Thymus (tissue), 14 donors: ENCODE measurements around the gene SETD2. TPM values are rescaled to one million over a fixed set of nuclear protein-coding genes. Genes with fewer than 3 reads are reported as not detected.
A peak's percentile ranks its signal among the peaks of the same experiment; 100 is the strongest.
"Not testable (repeated sequence)": the region's sequence is repeated elsewhere in the genome, so short reads cannot be mapped to it uniquely, and the experiment has no call there.

ENCODE experiments used
- DNase-seq, 9 donors: peaks; one replicate each; pipeline ENCODE4 v3.0.0-alpha.2; 2013; ENCODE audit warnings: low spot score in 9 of 9, low read depth in 6 of 9, missing footprints in 1 of 9
- H3K27ac ChIP-seq, 2 donors: one replicate each; pipeline ENCODE4 v1.5.1; 2013; ENCODE audit warnings: control low read depth in 1 of 2, low read depth in 1 of 2, low read length in 1 of 2, mild to moderate bottlenecking in 1 of 2, moderate library complexity in 1 of 2
- H3K27me3 ChIP-seq, 2 donors: one replicate each; pipeline ENCODE4 v1.5.1; 2013; ENCODE audit warnings: low read length in 1 of 2; ENCODE audit not compliant: control insufficient read depth in 2 of 2, insufficient read depth in 1 of 2
- H3K36me3 ChIP-seq, 2 donors: one replicate each; pipeline ENCODE4 v1.5.1; 2013; ENCODE audit warnings: low read length in 1 of 2, mild to moderate bottlenecking in 1 of 2, moderate library complexity in 1 of 2; ENCODE audit not compliant: control insufficient read depth in 2 of 2, insufficient read depth in 2 of 2
- H3K4me1 ChIP-seq, 2 donors: one replicate each; pipeline ENCODE4 v1.5.1; 2013; ENCODE audit warnings: low read length in 2 of 2; ENCODE audit not compliant: control insufficient read depth in 2 of 2, insufficient read depth in 2 of 2
- H3K4me3 ChIP-seq, 2 donors: one replicate each; pipeline ENCODE4 v1.5.1; 2013; ENCODE audit warnings: low read length in 2 of 2, control low read depth in 1 of 2, mild to moderate bottlenecking in 1 of 2
- H3K9me3 ChIP-seq, 2 donors: one replicate each; pipeline ENCODE4 v1.5.1; 2013; ENCODE audit warnings: low read length in 1 of 2, mild to moderate bottlenecking in 1 of 2; ENCODE audit not compliant: control insufficient read depth in 2 of 2, insufficient read depth in 1 of 2
- WGBS: extraction: QIAGEN DNeasy Blood & Tissue Kit; methylation state at CpG from one replicate; pipeline ENCODE4 v1.1.7; 2013; 5-methylcytosine and 5-hydroxymethylcytosine counted together
- long read RNA-seq, 10 donors: transcript quantifications; one replicate each; lab custom pipeline, GENCODE V29; 2026
- polyA plus RNA-seq: library from polyadenylated mRNA; stranded (reverse); fragments of 200-250 nt; gene quantifications from one replicate; pipeline ENCODE4 v1.2.3, GENCODE V29; 2013
- total RNA-seq: library from RNA; stranded (reverse); fragments of 120-200 nt; gene quantifications from one replicate; pipeline ENCODE4 v1.2.4, GENCODE V29; 2013
- donor health status: healthy.

The SETD2 gene, protein sequence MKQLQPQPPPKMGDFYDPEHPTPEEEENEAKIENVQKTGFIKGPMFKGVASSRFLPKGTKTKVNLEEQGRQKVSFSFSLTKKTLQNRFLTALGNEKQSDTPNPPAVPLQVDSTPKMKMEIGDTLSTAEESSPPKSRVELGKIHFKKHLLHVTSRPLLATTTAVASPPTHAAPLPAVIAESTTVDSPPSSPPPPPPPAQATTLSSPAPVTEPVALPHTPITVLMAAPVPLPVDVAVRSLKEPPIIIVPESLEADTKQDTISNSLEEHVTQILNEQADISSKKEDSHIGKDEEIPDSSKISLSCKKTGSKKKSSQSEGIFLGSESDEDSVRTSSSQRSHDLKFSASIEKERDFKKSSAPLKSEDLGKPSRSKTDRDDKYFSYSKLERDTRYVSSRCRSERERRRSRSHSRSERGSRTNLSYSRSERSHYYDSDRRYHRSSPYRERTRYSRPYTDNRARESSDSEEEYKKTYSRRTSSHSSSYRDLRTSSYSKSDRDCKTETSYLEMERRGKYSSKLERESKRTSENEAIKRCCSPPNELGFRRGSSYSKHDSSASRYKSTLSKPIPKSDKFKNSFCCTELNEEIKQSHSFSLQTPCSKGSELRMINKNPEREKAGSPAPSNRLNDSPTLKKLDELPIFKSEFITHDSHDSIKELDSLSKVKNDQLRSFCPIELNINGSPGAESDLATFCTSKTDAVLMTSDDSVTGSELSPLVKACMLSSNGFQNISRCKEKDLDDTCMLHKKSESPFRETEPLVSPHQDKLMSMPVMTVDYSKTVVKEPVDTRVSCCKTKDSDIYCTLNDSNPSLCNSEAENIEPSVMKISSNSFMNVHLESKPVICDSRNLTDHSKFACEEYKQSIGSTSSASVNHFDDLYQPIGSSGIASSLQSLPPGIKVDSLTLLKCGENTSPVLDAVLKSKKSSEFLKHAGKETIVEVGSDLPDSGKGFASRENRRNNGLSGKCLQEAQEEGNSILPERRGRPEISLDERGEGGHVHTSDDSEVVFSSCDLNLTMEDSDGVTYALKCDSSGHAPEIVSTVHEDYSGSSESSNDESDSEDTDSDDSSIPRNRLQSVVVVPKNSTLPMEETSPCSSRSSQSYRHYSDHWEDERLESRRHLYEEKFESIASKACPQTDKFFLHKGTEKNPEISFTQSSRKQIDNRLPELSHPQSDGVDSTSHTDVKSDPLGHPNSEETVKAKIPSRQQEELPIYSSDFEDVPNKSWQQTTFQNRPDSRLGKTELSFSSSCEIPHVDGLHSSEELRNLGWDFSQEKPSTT (N-terminal part only)
- total RNA-seq (33.7 TPM), polyA plus RNA-seq (20.5 TPM)
- long read RNA-seq, donor 1 = 0 reads
- long read RNA-seq, donor 2, partial matches to known transcripts = 28 of 28 reads
- long read RNA-seq, donor 2, other reads (novel, unspliced or antisense) = 0 of 28 reads
- long read RNA-seq, donor 3, partial matches to known transcripts = 5 of 5 reads
- long read RNA-seq, donor 3, other reads (novel, unspliced or antisense) = 0 of 5 reads
- long read RNA-seq, donor 4, partial matches to known transcripts = 0 of 1 reads
- long read RNA-seq, donor 4, other reads (novel, unspliced or antisense) = 0 of 1 reads
- long read RNA-seq, donor 5, partial matches to known transcripts = 31 of 32 reads
- long read RNA-seq, donor 5, other reads (novel, unspliced or antisense) = 0 of 32 reads
- long read RNA-seq, donor 6, partial matches to known transcripts = 8 of 8 reads
- long read RNA-seq, donor 6, other reads (novel, unspliced or antisense) = 0 of 8 reads
- long read RNA-seq, donor 7, partial matches to known transcripts = 0 of 10 reads
- long read RNA-seq, donor 7, other reads (novel, unspliced or antisense) = 9 of 10 reads
- long read RNA-seq, donor 8, partial matches to known transcripts = 5 of 5 reads
- long read RNA-seq, donor 8, other reads (novel, unspliced or antisense) = 0 of 5 reads
- long read RNA-seq, donor 9, partial matches to known transcripts = 7 of 7 reads
- long read RNA-seq, donor 9, other reads (novel, unspliced or antisense) = 0 of 7 reads
- long read RNA-seq, donor 10, partial matches to known transcripts = 0 of 7 reads
- long read RNA-seq, donor 10, other reads (novel, unspliced or antisense) = 7 of 7 reads

DNA sequence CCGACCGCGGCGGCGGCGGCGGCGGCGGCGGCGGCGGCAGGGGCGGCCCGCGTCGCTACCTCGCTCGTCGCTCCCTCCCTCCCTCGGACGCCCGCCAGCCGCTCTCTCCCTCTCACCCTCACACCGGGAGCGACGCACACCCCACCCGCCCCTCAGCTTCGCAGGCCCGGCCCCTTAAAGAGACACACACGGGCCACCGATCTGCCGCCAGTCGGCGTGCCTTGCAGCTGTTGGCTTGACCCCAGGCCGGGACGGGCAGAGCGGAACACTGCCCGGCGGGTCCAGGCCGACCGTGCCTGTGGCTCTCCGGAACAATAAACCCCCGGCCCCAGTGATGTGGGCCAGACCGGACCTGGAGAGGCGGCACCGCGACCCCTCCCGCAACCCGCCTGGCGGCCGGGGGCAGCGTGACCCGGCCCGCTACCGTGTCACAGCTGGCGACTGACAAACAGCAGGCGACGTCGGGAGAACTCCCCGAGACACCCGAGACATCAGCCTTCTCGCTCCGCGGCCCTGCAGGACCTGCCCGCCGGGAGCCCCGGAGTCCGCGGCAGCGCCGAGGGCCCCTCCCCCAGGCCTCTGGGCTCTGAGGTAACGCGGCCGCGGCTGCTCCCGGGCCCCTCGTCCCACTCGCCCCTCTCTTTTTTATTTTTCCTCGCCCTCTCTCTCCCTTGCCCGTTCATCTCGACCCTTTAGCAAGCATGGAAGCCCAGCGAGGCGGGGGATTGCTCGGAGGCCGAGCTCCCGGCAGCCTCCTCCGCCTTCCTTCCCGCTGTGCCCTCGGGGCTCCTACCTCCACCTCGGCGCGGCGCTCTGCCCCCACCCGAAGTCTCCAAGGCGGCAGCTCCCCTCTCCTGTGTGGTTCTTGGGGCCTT is at the start of gene SETD2:
SETD2 (minus strand) TSS at position 107 of the 875 bp plus-strand sequence. CDS start 189 bp downstream, outside the sequence.
- peaks cover 0 to 3% of the 10 kb centered on the region in 2 donors for H3K36me3 ChIP-seq
- under 1% methylated on average over 72 of the region's 95 CpGs for WGBS
- peaks cover 8 to 19% of the 10 kb centered on the region in 2 donors for H3K4me1 ChIP-seq
- peak in 7 of 9 donors; percentile 68 to 91 (median 80) for DNase-seq
- H3K27me3 ChIP-seq = no peaks in the 10 kb centered on the region
- H3K27ac ChIP-seq = peak within 1 kb of the TSS; percentile 90 to 96
- peak within 1 kb of the TSS; percentile 81 to 96 for H3K4me3 ChIP-seq
- H3K9me3 ChIP-seq = no peaks in the 10 kb centered on the region

DNA sequence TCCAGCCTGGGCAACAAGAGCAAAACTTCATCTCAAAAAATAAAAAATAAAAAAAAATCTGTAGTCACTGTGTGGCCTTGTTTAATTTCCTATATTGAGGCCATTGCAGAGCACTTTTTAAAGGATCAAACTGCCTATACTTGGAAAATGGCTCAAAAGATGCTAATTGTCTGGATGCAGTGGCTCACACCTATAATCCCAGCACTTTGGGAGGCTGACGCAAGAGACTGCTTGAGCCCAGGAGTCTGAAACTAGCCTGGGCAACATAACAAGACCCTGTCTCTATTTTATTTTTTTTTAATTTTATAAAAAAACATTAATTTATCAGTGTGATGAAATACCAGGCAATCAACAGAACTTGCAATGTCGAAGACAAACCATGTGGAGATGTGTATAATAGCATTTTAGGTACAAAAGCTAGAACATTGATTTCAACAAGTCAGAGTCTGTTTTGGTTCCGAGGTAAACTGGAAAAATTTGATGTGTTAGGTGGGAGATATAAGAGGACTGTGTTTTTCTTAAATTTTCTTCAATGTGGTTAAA is 47.0 kb upstream of the SETD2 start:
- H3K4me3 ChIP-seq = no peak overlapping the region
- no peaks in the 10 kb centered on the region for H3K4me1 ChIP-seq
- no peaks in the 10 kb centered on the region for H3K9me3 ChIP-seq
- DNase-seq = no peak
- WGBS = 98% methylated on average over 3 of the region's 3 CpGs
- H3K27ac ChIP-seq = no peak overlapping the region
- no peaks in the 10 kb centered on the region for H3K36me3 ChIP-seq
- no peaks in the 10 kb centered on the region for H3K27me3 ChIP-seq

DNA sequence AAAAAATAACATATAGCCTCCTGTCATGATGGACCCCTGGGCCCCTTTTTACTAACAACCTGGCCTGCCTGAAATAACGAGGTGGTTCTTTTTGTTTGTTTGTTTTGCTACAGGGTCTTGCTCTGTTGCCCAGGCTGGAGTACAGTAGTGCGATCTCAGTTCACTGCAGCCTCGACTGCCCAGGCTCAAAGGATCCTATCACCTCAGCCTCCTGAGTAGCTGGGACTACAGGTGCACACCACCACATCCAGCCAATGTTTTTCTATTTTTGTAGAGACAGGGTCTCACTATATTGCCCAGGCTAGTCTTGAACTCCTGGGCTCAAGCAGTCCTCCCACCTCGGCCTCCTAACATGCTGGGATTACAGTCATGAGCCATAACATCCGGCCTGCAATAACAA is 42.1 kb upstream of the SETD2 start:
- H3K4me3 ChIP-seq, H3K27me3 ChIP-seq, H3K36me3 ChIP-seq, H3K27ac ChIP-seq, H3K4me1 ChIP-seq, DNase-seq, H3K9me3 ChIP-seq: not testable (repeated sequence)
- WGBS = 97% methylated on average over 5 of the region's 5 CpGs

DNA sequence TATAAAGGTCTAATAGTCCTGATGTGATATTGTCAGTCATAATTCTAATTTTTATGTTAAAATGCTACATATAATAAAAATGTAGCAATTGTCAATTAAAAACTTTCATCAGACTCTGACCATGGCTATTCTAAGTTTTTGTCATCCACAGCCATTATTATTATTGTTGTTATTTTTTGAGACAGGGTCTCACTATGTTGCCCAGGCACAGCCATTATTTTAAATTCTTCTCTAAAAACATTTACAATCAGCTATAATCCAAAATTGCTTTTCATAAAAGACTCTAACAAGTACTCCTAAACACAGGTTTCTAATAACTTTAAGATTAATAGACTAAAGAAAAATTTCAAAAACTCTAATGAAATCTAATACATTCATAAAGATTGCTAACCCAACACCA is 41.0 kb upstream of the SETD2 start:
- no peaks in the 10 kb centered on the region for H3K27me3 ChIP-seq
- H3K4me1 ChIP-seq = no peaks in the 10 kb centered on the region
- H3K4me3 ChIP-seq = no peak overlapping the region
- H3K9me3 ChIP-seq = no peaks in the 10 kb centered on the region
- H3K36me3 ChIP-seq = no peaks in the 10 kb centered on the region
- no peak overlapping the region for H3K27ac ChIP-seq
- DNase-seq = no peak

DNA sequence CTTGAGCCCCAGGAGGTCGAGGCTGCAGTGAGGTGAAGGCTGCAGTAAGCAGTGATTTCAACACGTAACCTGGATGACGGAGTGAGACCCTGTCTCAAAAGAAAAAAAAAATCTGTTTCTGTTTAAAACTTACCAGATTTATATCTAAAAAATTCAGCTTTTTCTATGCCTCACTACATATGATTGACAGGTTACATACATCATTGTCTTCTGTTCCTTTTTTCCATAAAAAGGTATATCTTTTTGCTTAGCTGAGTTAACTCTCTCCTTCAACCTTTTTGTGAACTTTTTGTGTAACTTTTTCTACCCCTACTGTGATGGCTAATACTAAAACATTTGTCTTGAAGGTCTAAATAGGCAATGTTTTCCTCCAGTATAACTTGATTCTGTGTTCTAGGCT is 38.6 kb upstream of the SETD2 start:
- H3K36me3 ChIP-seq = no peaks in the 10 kb centered on the region
- no peaks in the 10 kb centered on the region for H3K27me3 ChIP-seq
- no peak overlapping the region for H3K27ac ChIP-seq
- no peaks in the 10 kb centered on the region for H3K4me1 ChIP-seq
- no peaks in the 10 kb centered on the region for H3K9me3 ChIP-seq
- no peak for DNase-seq
- WGBS = 93% methylated on average over 3 of the region's 3 CpGs
- H3K4me3 ChIP-seq = no peak overlapping the region

DNA sequence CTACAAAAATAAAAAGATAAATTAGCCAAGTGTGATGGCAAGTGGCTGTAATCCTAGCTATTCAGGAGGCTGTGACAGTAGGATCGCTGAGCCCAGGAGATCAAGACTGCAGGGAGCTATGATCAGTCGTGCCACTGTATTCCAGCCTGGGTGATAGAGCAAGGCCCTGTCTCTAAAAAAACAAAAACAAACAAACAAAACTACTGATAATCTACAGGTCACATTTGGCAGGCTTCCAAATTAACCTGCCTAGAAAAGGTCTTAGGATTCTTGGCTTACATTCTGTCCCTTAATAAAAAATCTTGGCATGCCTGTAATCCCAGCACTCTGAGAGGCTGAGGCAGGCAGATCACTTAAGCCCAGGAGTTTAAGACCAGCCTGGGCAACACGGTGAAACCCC is 33.4 kb upstream of the SETD2 start:
- Histone ChIP-seq H3K4me3 (no peak overlapping the region), H3K27me3 (no peaks in the 10 kb centered on the region), H3K27ac (no peak overlapping the region), H3K4me1 (no peaks in the 10 kb centered on the region), H3K36me3 (no peaks in the 10 kb centered on the region), H3K9me3 (no peaks in the 10 kb centered on the region)
- no peak for DNase-seq
- 95% methylated on average over 3 of the region's 3 CpGs for WGBS

DNA sequence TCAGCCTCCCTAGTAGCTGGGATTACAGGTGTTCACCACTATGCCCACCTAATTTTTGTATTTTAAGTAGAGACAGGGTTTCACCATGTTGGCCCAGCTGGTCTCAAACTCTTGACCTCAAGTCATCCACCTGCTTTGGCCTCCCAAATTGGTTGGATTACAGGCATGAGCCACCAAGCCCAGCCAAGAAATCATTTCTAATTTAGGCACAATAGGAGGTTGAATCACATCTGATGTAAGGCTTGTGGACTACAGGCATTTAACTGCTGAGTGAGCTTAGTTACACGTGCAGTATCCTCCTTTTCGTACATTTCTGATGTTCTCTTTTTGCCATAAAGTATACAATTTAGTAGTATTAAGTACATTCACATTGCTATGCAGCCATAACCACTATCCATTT is 31.1 kb upstream of the SETD2 start:
- 95% methylated on average over 2 of the region's 2 CpGs for WGBS

More for the DNA sequence above, 31.1 kb upstream of the SETD2 start:
- no peaks in the 10 kb centered on the region for H3K36me3 ChIP-seq
- no peaks in the 10 kb centered on the region for H3K9me3 ChIP-seq
- no peak for DNase-seq
- H3K27me3 ChIP-seq = no peaks in the 10 kb centered on the region
- no peak overlapping the region for H3K4me3 ChIP-seq
- H3K27ac ChIP-seq = no peak overlapping the region
- no peaks in the 10 kb centered on the region for H3K4me1 ChIP-seq
